Measurements from ENCODE around the gene RNGTT. TPM values are rescaled to one million over a fixed set of nuclear protein-coding genes. Genes with fewer than 3 reads are reported as not detected.
"Not testable (repeated sequence)": the region's sequence is repeated elsewhere in the genome, so short reads cannot be mapped to it uniquely, and the experiment has no call there.

Gene RNGTT
- total RNA-seq, 1 experiment from 2014 or later: 18.2 TPM

DNA sequence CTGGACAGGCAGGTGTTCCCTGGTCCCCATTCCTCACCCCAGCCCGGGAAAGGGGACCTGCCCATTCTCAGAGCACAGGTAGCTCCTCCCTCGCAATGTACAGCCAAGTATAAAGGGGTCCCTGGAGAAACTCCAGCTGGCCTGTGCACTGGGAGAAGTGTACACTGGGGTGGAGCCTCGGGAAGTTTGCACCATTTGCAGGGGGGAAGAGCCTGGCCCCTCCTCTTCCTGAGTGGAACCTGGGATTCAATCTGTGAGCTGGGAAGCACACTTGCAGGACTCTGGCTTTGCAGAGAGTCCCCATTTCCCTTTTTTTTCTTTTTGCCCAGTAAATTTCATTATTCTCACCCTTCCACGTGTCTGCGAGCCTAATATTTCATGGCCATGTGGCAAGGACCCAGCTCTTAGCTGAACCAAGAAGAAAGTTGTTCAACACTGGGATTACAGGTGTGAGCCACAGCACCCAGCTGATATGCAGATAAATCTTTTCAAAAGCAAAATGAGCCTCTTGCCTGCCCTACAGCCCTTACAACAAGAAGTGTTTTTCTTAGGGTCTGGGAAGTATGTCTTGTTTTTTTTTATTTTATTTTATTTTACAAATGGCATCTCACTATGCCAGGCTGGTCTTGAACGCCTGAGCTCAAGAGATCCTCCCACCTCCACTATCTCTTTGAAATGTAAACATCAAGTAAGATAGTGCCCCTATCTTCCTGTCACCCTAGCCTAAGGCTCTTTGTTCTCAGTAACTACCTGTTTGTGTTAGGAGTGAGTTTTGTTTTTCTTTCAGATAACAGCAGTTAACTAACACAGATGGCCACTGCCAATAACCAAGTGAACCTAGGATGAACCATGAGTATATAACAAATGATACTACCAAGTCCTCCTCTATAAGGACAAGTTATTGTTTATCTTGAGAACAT is 9.3 kb upstream of the RNGTT start:
- no peak for DNase-seq (ENCODE audit: low spot score)

DNA sequence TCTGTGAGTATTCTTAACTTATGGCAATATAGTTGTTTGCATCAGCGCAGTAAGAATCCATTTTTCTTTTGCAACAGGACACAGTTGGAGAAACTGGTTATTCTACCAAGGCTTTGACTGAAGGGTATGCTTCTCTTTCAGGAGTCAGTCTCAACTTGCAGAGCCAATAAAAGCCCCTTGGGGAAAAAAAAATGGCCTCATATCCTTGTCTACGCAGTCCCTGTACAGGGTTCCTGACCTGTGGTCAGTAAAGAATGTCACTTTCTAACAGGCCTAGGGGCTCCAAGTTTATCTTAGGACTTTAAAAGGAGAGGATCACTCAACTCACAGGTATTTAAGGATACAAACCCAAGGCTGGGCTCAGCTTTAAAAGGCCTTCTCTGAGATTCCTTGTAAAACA is 6.9 kb upstream of the RNGTT start:
- no peak for DNase-seq (ENCODE audit: low spot score)

DNA sequence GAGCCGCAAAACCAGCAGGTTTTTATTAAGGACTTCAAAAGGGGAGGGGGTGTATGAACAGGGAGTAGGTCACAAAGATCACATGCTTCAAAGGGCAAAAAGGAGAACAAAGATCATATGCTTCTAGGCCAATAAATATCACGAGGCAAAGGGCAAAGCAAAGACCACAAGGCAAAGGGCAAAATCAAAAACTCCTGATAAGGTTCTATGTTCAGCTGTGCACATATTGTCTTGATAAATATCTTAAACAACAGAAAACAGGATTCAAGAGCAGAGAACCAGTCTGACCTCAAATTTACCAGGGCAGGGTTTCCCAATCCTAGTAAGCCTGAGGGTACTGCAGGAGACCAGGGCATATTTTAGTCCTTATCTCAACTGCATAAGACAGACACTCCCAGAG is 5.8 kb upstream of the RNGTT start:
- not testable (repeated sequence) for DNase-seq (ENCODE audit: low spot score)

GRCh38 chr6:88967891-88968290 is 4.5 kb upstream of the RNGTT start:
- DNase-seq (ENCODE audit: low spot score): no peak

DNA sequence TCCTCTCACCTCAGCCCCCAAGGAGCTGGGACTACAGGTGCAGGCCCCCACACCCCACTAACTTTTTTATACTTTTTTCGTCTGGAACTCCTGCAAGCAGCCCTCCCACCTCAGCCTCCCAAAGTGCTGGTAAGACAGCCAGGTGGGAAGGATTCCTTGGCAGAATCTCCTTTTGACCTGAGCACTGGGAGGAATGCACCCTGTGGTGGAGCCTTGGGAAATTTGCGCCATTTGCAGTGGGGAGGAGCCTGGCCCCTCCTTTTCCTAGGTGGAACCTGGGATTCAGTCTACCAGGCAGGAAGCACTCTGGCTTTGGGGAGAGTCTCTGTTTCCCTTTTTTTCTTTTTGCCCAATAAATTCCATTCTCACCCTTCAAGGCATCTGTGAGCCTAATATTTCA is 2.3 kb upstream of the RNGTT start:
- no peak for DNase-seq (ENCODE audit: low spot score)

DNA sequence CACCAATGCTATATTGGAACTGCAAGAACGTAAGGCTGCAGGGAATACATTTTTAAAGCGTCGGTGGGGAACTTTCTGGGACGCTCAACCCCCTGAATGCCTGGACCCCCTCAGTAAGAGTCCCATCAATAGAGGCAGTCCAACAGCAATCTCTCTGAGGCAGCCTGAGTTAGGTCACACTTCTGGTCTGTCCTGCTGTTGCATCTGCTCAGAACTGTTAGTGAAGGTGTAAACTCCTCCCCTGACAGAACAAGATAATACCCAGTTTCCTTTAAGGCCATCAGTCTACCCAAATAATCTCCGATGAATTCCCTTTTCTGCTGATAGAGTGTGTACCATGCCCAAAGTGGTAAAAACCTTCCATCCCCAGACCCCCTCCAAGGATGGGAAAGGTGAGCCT is 1.1 kb upstream of the RNGTT start:
- DNase-seq (ENCODE audit: low spot score): no peak

DNA sequence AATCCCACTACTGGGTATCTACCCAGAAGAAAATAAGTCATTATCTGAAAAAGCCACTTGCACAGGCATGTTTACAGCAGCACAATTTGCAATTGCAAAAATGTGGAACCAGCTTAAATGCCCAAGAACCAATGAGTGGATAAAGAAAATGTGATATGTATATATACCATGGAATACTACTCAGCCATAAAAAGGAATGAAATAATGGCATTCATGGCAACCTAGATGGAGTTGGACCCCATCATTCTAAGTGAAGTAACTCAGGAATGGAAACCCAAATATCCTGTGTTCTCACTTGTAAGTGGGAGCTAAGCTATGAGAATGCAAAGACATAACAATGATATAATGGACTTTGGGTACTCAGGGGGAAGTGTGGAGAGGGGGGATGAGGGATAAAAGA is 4.6 kb downstream of the RNGTT start:
- DNase-seq (ENCODE audit: low spot score): no peak

GRCh38 chr6:88953550-88954386 is 9.7 kb downstream of the RNGTT start:
- no peak for DNase-seq (ENCODE audit: low spot score)

- no peak for DNase-seq (ENCODE audit: low spot score)
These were observed 11.2 kb downstream of the RNGTT start for GRCh38 chr6:88952065-88952704.

GRCh38 chr6:88945415-88946008 is 17.9 kb downstream of the RNGTT start:
- DNase-seq (ENCODE audit: low spot score): no peak

DNA sequence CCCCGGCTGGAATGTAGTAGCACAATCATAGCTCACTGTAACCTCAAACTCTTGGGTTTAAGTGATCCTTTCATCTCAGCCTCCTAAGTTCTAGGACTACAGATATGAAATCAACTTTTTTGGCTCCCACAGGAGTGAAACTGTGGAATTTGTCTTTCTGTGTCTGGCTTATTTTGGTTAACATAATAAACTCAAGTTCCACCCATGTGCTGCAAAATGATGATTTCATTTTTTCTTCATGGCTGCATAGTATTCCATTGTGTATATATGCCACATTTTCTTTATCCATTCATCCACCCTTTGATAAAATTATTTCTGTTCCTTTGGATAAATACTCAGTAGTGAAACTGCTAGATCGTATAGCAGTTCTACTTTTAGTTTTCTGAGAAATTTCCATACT is 29.9 kb downstream of the RNGTT start:
- no peak for DNase-seq (ENCODE audit: low spot score)

DNA sequence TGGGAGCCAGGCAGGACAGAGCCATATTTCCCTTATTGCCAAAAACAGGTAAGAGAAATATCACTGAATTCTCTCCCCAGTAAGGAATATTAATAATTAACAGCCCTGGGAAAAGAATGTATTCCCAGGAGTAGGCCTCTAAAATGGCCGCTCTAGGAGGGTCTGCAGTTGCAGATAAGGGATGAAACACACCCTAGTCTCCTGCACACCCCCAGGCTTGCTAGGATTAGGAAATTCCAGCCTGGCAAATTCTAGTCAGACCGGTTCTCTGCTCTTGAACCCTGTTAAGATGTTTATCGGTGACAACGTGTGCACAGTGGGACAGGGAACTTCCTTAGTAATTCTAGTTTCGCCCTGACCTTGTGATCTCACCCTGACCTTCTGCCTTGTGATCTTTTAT is 31.4 kb downstream of the RNGTT start:
- DNase-seq (ENCODE audit: low spot score): not testable (repeated sequence)

- no peak for DNase-seq (ENCODE audit: low spot score)
These were observed 40.5 kb downstream of the RNGTT start for GRCh38 chr6:88922775-88923548.

DNA sequence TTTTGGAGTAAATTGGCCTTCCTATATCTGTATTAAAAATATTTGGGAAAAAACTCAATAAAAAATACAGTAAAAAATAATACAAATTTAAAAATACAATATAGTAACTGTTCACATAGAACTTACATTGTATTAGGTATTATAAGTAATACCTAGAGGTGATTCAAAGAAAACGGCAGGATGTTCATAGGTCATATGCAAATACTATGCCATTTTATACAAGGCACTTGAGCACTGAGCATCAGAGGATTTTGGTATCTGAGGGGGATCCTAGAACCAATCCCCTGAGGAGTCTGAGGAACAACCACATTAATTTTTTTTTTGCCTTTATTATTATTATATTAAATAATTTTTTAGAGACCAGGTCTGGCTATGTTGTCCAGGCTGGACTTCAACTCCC is 41.7 kb downstream of the RNGTT start:
- DNase-seq (ENCODE audit: low spot score): no peak

DNA sequence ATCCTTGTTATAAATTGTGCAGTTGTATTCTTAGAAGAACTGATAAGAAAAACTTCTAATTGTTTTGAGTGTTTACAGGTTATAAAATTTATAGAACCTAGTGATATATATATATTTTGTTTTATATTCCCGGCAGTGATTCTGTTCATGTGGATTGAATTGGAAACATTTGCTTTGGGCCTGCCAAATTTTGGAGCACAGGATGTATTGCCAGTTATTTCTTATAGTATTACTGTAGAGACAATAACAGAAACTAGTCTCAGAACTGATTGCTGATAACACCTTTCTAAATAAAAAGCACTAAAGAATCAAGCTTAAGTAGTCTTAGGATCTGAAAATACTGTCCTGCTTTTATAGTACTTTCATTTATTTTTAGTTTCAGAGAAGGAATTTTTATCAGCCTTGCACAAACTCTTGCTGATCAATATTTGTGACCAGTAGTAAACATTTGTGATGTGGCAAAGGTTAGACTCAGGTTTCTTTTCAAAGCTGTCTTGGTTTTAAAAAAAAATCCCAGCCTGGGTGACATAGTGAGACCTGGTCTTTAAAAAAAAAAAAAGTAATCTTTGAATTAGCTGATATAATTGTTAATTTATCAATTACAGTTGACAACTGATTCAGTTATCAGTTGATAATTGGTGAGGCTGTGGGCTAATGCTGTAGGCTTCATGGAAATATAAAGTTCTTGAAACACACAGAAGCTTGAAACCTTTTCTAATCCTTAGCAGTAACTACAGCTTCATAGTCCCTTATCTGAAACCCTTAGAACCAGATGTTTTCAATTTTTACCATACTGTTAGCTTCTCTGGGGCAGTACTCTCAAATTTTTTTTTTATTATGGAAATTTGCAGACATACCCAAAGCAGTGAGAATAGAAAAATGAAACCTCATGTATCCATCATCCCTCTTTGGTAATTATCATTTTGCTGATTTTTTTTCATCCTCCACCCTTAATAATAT is 42.4 kb downstream of the RNGTT start:
- DNase-seq (ENCODE audit: low spot score): no peak

- DNase-seq (ENCODE audit: low spot score): no peak
These were observed 43.3 kb downstream of the RNGTT start for GRCh38 chr6:88920088-88920487.

DNA sequence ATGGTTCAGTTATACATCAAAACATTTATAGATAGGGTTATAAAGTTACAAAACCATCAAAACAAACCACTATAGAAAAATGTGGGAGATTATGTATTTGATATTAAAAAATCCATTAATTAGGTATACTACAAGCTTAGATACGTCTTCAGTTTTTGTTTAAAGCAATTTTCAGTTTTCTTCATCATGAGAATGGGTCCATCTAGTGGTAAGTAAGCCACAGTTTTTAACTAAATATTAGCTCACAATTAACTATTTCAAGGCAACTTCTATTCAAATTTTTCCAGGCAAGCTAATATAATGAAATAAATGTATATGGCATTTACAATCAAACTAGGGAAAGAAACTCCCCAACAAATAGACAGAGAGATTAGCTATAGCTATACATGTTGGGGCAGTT is 44.4 kb downstream of the RNGTT start:
- no peak for DNase-seq (ENCODE audit: low spot score)

- DNase-seq (ENCODE audit: low spot score): no peak
These were observed 46.7 kb downstream of the RNGTT start for GRCh38 chr6:88916615-88917208.

DNA sequence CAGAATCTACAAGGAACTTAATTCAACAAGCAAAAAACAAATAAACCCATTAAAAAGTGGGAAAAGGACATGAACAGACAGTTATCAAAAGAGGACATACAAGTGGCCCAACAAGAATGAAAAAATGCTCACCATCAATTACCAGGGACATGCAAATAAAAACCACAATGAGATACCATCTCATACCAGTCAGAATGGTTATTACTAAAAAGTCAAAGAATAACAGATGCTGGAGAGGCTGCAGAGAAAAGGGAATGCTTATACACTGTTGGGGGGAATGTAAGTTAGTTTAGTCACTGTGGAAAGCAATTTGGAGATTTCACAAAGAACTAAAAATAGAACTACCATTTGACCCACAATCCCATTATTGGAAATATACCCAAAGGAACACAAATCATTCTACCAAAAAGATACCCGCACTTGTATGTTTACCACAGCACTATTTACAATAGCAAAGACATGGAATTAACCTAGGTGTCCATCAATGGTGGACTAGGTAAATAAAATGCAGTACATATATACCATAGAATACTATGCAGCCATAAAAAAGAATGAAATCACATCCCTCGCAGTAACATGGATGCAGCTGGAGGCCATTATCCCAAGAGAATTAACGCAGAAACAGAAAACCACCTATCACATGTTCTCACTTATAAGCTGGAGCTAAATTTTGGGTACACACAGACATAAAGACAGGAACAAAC is 48.4 kb downstream of the RNGTT start:
- no peak for DNase-seq (ENCODE audit: low spot score)

Data from H4 (cell line).